ENCODE data around the gene GNB1.
"Not testable (repeated sequence)": the region's sequence is repeated elsewhere in the genome, so short reads cannot be mapped to it uniquely, and the experiment has no call there.

The GNB1 gene

DNA sequence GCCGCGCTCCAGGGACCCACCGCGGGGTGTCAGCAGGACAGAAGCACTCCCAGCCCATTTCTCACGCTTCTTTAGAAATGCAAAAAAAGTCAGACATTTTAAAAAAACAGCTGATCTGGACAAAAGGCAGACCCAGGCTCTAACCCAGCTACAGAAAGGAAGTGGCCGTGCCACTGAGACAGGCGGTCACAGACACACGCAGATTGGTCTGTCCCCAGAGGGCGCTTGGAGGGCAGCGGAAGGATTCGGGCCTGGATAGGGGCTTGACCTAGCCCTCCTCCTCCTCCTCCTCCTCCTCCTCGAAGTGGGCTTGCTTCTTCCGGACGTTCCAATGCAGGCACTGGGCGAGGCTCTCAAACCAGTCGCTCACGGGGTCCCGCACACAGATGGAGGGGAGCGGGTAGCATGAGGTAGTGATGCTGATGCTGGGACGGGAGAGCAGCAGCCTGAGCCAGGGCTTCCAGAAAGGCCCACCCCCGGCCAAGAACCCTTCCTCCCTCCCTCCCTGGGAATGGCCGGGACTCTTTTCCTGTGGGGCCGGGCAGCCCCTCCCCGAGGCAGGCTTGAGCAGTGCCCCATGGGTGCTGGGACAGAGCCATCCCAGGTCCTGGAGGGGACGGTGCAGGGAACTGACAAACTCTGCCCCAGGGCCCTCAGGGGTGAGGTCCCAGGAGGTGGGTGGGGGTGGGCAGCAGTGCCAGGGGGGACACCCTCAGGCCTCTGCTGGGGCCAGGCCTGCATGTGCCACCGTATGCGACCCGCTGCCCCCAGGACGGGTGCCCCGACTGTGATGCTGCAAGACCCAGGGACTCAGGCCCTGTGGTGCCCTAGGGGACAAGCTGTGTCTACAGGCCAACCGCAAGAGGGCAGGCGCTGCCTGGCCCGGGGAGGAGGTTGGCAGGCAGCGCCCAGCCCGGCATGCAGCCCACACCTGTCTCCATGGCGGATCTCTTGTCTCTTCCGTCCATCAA, 138.0 kb downstream of the GNB1 start:
- H3K4me3 ChIP-seq (ENCODE audit: low read length): no peak overlapping the region
- no peak overlapping the region for H3K9ac ChIP-seq (ENCODE audit: low read length)
- H3K36me3 ChIP-seq (ENCODE audit: control insufficient read depth, insufficient read depth, low read length): peaks cover 15% of the 10 kb centered on the region
- H3K9me3 ChIP-seq (ENCODE audit: control insufficient read depth, low read length): no peaks in the 10 kb centered on the region
- no peaks in the 10 kb centered on the region for H3K27me3 ChIP-seq (ENCODE audit: control insufficient read depth, insufficient read depth, low read length)
- H3K4me1 ChIP-seq (ENCODE audit: control insufficient read depth, insufficient read depth, low read length): peaks cover 7% of the 10 kb centered on the region

DNA sequence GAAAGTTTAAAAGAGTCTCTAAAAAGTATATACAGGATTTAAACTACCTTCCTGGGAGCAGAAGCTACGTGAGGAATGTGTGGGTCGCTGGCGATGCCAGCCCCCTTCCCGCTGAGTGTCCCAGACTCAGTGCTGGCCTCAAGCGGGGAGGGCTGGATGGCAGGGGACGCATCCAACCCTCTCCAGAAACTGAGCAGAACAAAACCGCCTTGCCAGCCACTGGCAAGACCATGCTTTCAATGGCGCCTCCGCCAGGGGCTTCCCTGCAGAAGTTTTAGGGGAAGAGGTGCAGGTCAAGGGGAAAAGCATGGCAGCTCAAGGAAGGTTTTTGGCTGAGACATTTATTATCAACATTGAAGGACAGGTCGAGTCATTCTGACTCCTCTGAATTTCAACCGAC, 138.7 kb downstream of the GNB1 start:
- Histone ChIP-seq H3K27me3 (ENCODE audit: control insufficient read depth, insufficient read depth, low read length) (no peaks in the 10 kb centered on the region), H3K36me3 (ENCODE audit: control insufficient read depth, insufficient read depth, low read length) (peaks cover 15% of the 10 kb centered on the region), H3K4me3 (ENCODE audit: low read length) (no peak overlapping the region), H3K4me1 (ENCODE audit: control insufficient read depth, insufficient read depth, low read length) (no peaks in the 10 kb centered on the region), H3K9ac (ENCODE audit: low read length) (no peak overlapping the region), H3K9me3 (ENCODE audit: control insufficient read depth, low read length) (no peaks in the 10 kb centered on the region)

DNA sequence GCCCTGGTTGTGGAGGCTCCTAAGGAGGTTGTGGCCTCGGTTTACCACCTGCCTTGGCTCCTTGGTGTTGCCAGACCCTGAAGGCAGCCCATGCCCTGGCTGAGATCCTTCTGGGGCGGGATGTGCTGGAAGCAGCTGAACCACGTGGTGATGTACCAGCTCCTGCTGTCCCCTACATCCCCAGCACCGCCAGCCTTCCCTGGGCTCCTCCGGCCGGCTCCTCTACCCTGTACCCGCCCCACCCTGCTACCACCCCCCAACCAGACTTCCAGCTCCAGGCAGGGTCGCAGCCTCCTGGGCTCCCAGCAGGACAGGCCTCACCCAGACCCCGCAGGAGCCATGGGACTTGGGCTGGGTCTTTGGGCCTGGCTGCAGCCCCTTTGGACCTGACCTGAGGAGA, 140.9 kb downstream of the GNB1 start:
- H3K27me3 ChIP-seq (ENCODE audit: control insufficient read depth, insufficient read depth, low read length); H3K4me3 ChIP-seq (ENCODE audit: low read length); H3K4me1 ChIP-seq (ENCODE audit: control insufficient read depth, insufficient read depth, low read length); H3K36me3 ChIP-seq (ENCODE audit: control insufficient read depth, insufficient read depth, low read length); H3K9me3 ChIP-seq (ENCODE audit: control insufficient read depth, low read length); H3K9ac ChIP-seq (ENCODE audit: low read length): not testable (repeated sequence)

DNA sequence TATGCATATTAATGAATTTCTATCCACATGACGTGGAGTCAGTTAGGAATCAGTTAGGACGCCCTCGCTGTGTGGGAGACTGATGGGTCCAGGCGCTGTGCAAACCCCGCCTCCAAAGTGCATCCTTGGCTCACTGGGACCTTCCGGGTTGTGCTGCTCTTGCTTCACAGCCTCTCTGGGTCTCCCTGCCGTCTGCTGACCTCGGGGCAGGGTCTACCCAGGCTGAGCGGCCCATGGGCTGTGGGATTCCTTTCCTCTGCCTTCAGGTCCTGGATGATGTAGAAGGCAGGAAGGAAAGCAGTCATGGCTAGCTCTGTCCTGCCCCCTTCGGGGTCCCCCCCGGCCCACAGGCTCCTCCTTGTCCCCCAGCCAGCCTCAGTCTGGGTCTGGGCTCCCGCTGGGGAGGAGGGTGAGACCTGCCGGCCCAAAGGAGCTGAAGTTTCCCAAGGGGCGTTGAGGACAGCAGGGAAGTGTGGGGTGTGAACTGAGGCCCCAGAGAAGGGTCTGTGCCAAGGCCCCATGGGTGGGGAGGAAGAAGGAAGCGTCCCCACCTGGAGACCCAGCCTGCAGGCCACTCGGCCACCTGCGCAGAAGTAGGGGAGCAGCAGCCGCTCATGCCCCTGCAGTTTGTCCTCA, 142.1 kb downstream of the GNB1 start:
- H3K27me3 ChIP-seq (ENCODE audit: control insufficient read depth, insufficient read depth, low read length): no peaks in the 10 kb centered on the region
- H3K4me3 ChIP-seq (ENCODE audit: low read length): no peak overlapping the region
- H3K9me3 ChIP-seq (ENCODE audit: control insufficient read depth, low read length): no peaks in the 10 kb centered on the region

DNA sequence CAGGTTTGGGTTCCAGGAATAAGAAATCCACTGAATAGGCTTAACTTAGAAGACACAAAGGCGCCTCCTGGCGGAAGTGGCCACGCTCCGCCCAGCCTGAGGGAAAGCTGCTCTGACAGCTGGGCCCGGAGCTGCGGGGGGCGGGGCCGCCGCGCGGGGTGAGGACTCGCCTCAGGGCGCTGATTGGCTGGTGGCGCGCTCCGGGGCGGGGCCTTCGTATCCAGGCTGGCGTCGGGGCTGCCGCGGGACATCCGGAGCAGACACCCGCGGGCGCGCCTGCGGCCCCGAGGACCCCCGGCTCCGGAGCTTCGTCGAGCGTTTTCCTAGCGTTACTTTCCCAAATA, 144.3 kb downstream of the GNB1 start:
- not testable (repeated sequence) for H3K36me3 ChIP-seq (ENCODE audit: control insufficient read depth, insufficient read depth, low read length); H3K9me3 ChIP-seq (ENCODE audit: control insufficient read depth, low read length); H3K27me3 ChIP-seq (ENCODE audit: control insufficient read depth, insufficient read depth, low read length); H3K4me1 ChIP-seq (ENCODE audit: control insufficient read depth, insufficient read depth, low read length); H3K9ac ChIP-seq (ENCODE audit: low read length); H3K4me3 ChIP-seq (ENCODE audit: low read length)

More for the DNA sequence above, 142.1 kb downstream of the GNB1 start:
- H3K9ac ChIP-seq (ENCODE audit: low read length): no peak overlapping the region
- H3K4me1 ChIP-seq (ENCODE audit: control insufficient read depth, insufficient read depth, low read length): no peaks in the 10 kb centered on the region
- H3K36me3 ChIP-seq (ENCODE audit: control insufficient read depth, insufficient read depth, low read length): peaks cover 8% of the 10 kb centered on the region

DNA sequence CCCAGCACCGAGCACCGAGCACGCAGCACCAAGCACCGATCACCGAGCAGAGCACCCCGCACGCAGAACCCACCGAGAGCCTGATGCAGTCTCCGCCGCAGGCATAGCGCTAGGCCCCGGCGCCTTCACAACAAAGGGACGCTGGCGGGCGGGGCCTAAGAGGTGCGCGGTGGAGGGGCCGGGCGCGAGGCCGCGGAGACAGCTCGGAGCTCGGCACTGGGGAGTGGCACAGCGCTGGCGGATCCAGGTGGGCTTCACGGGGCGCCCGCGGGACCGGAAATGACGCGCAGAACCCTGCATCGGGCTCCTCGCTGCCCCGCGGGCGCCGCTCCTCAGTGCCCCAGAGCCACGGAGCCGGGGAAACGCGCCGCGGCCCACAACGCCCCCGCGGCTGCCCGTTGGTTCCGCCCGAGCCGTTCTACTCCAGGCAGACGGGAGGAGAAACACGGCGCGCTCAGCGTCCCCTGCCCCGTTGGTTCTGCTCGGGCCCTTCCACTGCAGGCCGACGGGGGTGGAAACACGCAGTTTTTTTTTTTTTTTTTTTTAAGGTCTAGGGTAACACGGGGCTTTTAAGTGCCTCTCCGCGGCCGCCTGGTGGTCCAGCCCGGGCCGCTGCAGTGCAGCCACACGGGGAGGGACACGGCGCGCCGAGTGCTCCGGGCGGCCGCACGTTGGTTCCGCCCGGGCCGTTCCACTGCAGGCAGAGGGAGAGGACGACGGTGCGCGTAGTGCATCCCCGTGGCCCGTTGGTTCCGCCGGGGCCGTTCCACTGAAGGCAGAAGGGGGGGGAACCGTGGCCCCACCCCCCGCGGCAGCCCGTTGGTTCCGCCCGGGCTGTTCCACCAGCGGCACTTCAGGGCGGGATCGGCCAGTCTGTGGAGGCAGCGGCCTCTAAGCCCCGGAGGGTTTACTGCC, 145.0 kb downstream of the GNB1 start:
- not testable (repeated sequence) for H3K36me3 ChIP-seq (ENCODE audit: control insufficient read depth, insufficient read depth, low read length); H3K4me3 ChIP-seq (ENCODE audit: low read length); H3K9ac ChIP-seq (ENCODE audit: low read length); H3K4me1 ChIP-seq (ENCODE audit: control insufficient read depth, insufficient read depth, low read length); H3K27me3 ChIP-seq (ENCODE audit: control insufficient read depth, insufficient read depth, low read length); H3K9me3 ChIP-seq (ENCODE audit: control insufficient read depth, low read length)

DNA sequence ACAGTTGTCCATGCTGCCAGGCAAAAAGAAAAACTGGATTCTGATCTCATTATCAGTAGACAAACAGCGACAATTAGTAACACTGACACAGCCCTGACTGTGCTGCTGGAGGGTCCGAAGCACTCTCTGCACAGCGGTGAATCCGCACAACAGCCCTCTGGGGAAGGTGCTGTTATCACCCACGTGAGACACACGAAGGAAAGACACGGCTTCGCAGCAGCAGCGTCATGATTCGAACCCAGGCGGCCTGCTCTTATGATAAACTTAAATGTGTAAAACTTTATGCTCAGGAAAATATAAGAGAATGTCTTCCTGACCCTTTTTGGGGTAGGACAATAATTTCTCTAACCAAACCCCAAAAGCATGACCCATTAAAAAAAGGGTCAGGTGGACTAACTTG, 148.4 kb downstream of the GNB1 start:
- not testable (repeated sequence) for H3K9me3 ChIP-seq (ENCODE audit: control insufficient read depth, low read length); H3K4me1 ChIP-seq (ENCODE audit: control insufficient read depth, insufficient read depth, low read length); H3K27me3 ChIP-seq (ENCODE audit: control insufficient read depth, insufficient read depth, low read length); H3K9ac ChIP-seq (ENCODE audit: low read length); H3K4me3 ChIP-seq (ENCODE audit: low read length); H3K36me3 ChIP-seq (ENCODE audit: control insufficient read depth, insufficient read depth, low read length)

DNA sequence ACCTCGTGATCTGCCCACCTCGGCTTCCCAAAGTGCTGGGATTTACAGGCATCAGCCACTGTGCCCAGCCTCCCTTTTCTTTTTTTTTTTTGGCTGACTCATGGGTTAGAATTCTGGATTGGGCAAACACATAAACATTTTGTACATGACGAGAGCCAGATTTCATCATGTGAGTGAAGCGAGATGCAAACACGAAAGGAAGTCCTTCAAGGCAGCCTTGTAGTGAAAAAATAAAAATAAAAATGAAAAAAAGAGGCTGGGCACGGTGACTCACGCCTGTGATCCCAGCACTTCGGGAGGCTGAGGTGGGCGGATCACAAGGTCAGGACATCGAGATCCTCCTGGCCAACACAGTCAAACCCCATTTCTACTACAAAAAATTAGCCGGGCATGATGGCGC, 149.9 kb downstream of the GNB1 start:
- not testable (repeated sequence) for H3K4me1 ChIP-seq (ENCODE audit: control insufficient read depth, insufficient read depth, low read length); H3K4me3 ChIP-seq (ENCODE audit: low read length); H3K9me3 ChIP-seq (ENCODE audit: control insufficient read depth, low read length); H3K9ac ChIP-seq (ENCODE audit: low read length); H3K27me3 ChIP-seq (ENCODE audit: control insufficient read depth, insufficient read depth, low read length); H3K36me3 ChIP-seq (ENCODE audit: control insufficient read depth, insufficient read depth, low read length)

DNA sequence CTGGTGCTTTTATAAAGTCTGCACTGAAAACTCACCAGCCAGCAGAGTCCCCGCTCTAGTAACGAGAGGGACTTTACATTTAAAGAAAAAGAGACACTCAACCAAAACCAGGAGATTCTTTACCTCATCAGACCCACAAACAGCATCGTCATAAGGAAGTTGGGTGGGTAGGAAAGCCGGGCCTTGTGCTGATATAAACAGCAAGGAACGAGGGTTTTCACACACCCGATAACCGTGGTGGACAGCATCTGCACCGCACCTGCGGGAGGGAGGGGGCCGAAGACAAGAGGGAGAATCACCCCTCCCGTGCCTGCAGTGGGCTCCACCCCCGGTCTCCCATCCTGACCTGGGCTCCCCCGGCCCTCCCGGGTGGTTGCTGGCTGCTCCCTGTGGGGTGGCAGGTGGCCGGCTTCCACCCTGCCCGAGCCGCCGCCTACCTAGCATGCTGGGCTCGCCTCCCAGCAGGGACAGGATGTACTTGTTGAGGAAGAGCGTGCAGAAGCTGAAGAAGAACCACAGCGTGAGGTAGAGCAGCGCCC, 152.0 kb downstream of the GNB1 start:
- not testable (repeated sequence) for H3K9me3 ChIP-seq (ENCODE audit: control insufficient read depth, low read length); H3K9ac ChIP-seq (ENCODE audit: low read length); H3K36me3 ChIP-seq (ENCODE audit: control insufficient read depth, insufficient read depth, low read length); H3K4me1 ChIP-seq (ENCODE audit: control insufficient read depth, insufficient read depth, low read length); H3K27me3 ChIP-seq (ENCODE audit: control insufficient read depth, insufficient read depth, low read length); H3K4me3 ChIP-seq (ENCODE audit: low read length)

DNA sequence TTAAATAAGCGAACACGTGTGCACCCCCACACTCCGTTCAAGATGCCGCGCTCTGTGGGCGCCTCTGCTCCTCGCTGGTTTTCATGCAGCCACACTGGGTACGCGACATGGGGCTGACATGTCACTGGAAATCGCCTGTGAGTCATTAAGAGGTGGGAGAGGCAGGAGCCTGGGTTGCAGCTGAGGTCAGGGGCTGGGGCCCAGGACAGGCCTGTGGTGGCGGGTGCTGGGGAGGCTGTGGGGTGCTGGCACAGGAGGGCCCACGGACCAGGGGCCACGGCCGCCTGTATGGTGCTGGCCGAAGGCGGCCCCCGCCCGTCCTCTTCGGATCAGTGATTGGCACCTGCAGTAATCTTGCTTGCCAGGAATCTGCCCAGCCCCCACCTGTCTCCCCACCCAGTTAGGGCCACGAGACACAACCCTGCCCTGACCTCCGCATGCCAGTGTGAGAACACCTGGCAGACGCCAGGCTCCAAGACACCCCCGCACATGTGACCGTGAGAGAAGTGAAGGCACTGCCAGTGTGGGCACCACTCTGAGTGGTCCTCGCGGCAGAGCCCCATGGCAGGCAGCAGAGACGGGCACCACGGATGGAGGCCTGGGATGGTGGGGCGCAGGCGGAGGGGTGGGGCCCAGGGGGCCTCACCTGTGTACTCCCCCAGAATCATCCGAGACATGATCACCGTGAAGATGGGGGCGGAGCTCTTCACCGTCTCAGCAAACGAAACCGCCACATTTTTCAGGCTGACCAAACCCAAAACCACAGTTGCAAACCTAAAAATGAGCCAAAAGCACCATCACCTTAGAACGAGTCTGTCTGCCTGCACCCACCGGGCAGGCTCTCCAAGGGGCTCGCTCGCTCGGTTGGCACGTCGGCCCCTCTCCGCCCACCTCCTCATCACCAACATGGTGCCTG, 153.0 kb downstream of the GNB1 start:
- not testable (repeated sequence) for H3K9ac ChIP-seq (ENCODE audit: low read length); H3K27me3 ChIP-seq (ENCODE audit: control insufficient read depth, insufficient read depth, low read length); H3K4me3 ChIP-seq (ENCODE audit: low read length); H3K9me3 ChIP-seq (ENCODE audit: control insufficient read depth, low read length); H3K4me1 ChIP-seq (ENCODE audit: control insufficient read depth, insufficient read depth, low read length); H3K36me3 ChIP-seq (ENCODE audit: control insufficient read depth, insufficient read depth, low read length)
